ENCODE results near the gene ATG14.

DNA sequence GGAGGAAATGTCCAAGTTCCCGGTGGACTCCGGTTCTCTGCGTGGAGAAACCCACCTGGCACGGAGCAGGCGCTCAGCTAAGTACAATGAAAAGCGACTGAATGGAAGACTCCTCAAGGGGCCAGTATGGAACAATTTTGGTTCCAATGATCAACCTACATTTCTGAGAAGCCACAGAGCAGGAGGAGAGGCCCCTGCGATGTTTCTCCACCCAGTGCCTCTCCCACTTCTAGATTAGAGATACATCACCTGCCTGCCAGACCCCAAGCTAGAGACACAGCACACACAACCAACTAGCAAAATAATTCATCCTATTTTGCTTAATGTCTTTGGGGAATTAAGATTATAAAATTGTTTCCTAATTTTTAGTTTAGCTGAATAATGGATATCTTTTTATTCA, 38.8 kb downstream of the ATG14 start:
- TF ChIP-seq, protein P1, sequence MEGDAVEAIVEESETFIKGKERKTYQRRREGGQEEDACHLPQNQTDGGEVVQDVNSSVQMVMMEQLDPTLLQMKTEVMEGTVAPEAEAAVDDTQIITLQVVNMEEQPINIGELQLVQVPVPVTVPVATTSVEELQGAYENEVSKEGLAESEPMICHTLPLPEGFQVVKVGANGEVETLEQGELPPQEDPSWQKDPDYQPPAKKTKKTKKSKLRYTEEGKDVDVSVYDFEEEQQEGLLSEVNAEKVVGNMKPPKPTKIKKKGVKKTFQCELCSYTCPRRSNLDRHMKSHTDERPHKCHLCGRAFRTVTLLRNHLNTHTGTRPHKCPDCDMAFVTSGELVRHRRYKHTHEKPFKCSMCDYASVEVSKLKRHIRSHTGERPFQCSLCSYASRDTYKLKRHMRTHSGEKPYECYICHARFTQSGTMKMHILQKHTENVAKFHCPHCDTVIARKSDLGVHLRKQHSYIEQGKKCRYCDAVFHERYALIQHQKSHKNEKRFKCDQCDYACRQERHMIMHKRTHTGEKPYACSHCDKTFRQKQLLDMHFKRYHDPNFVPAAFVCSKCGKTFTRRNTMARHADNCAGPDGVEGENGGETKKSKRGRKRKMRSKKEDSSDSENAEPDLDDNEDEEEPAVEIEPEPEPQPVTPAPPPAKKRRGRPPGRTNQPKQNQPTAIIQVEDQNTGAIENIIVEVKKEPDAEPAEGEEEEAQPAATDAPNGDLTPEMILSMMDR (conservative IDR thresholded peaks at IDR 0.05): no peak
- TF ChIP-seq EZH2 (IDR thresholded peaks at IDR 0.05; ENCODE audit: low read depth): no peak
